Left kidney (tissue), 2 donors: ENCODE data around the gene TP73. TPM values are rescaled to one million over a fixed set of nuclear protein-coding genes. Genes with fewer than 3 reads are reported as not detected.

ENCODE experiments used
- DNase-seq: peaks from one replicate; pipeline ENCODE4 v3.0.0-alpha.2; 2013
- polyA plus RNA-seq: library from polyadenylated mRNA; unstranded; fragments of 120-200 nt; gene quantifications from one replicate; pipeline ENCODE4 v1.2.1, GENCODE V29; 2013; ENCODE audit not compliant: insufficient read length

Gene TP73
- polyA plus RNA-seq, 1 donor = 0.55 TPM

DNA sequence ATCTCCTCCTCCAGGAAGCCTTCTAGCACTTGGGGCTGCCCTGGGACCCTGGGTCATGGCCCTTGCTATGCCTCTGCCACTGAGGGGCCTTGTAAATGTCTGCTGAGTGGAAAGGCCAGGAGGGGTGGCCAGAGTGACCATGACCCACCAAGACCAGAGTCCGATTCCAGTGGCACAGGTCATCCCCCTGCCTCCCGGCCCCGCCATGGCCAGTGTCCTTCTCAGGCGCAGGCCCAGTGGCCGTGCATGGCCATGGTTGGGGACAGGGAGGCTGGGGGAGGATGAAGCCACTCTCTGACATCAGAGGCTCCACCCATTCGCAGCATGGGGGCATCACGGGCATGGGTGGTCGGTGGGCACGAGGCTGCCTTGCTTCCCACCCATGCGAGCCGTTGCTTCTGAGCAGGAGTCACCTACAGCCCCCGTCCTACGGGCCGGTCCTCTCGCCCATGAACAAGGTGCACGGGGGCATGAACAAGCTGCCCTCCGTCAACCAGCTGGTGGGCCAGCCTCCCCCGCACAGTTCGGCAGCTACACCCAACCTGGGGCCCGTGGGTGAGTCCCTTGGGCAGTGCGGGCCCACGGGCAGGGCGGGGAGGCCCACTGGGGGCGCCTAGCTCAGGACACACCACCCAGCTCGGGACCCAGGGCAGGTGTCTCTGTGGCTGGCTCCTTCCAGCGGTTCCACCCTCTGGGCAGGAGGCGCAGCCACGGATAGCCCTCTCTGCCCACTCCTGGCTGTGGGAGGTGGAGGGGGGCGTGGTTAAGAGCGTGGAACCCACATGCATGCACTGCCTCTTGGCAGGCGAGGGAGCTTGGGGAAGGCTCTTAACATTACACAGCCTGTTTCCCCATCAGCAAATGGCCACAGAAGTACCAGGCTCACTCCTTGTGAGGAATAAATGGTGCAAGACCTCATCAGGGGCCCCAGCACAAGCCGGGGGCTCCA, 77.6 kb downstream of the TP73 start:
- no peak for DNase-seq

DNA sequence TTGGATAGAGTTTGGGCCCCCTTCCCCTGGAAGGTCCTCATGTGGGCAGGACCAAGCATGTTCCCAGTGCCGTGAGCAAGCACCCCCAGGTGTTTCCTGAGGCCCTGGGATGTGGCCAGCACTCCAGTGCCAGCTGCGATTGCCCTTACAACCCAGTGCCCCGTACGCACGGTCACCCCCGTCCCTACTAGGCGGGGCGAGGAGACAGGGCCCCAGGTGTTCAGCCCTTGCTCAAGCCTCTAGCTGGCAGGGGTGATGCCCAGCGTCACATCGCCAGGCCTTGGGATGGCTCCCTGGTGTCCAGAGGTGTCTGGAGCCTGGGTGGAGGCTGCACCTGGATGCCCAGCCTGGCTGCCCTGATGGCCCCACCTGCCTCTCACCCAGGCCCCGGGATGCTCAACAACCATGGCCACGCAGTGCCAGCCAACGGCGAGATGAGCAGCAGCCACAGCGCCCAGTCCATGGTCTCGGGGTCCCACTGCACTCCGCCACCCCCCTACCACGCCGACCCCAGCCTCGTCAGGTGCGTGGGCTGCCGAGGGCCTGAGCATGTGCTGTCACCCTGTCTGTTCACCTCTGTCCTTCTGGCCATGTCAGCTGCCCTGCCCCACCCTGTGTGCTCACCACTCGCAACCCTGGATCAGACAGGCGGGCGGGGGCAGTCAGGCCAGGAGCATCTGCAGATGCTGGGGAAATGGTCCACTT, 78.4 kb downstream of the TP73 start:
- DNase-seq = no peak

DNA sequence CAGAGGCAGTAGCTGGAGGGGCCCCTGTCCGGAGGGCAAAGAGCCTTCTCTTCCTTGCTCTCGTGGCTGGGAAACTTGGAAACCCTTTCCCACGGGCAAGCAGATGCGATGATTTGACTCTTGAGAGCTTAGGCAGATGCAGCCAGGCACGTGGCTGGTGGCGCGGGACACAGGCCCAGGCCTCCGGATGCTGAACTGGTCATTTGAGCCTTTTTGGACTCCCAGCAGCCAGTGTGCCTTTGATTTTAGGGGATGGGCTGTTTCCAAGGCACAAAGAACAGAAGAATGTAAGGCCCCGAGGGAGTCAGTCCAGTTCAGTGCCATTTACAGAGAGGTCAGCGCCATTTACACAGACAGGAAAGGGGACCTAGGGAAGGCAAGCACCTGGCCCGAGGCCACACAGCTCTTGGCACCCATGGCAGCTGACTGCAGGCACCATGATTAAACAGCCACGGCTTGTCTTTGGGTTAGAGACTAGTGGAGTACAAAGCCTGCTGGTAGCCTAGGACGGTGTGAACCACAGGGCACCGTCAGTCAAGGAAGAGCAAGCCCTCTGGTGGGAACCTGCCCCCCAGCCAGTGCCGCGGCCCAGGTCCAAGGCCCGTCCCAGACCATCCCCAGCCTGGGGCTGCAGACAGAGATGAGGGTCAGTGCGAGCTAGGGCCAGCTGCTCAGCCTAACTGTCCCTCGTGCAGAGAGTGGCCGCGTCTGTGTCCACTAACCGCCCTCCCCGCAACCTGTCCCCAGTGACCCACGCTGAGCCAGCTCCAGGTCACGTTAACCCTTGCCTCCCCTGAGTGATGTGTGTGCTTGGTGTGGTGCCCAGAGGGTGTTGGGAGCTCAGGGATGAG, 79.5 kb downstream of the TP73 start:
- no peak for DNase-seq

DNA sequence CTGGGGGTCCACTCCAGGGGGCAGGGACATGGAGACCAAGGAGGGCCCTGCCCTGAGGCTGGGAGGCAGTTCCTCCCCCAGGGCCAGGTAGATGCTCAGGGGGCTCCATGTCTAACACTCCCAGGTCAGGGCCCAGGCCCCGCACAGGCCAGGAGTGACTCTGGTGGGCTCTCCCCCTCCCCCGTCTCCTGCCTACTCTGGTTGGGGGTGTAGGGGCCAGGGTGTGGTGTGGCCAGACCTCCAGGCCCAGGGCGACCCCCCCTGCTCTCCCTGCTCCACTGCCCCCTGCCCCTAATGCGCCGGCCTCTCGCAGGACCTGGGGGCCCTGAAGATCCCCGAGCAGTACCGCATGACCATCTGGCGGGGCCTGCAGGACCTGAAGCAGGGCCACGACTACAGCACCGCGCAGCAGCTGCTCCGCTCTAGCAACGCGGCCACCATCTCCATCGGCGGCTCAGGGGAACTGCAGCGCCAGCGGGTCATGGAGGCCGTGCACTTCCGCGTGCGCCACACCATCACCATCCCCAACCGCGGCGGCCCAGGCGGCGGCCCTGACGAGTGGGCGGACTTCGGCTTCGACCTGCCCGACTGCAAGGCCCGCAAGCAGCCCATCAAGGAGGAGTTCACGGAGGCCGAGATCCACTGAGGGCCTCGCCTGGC, 80.2 kb downstream of the TP73 start:
- DNase-seq = no peak

DNA sequence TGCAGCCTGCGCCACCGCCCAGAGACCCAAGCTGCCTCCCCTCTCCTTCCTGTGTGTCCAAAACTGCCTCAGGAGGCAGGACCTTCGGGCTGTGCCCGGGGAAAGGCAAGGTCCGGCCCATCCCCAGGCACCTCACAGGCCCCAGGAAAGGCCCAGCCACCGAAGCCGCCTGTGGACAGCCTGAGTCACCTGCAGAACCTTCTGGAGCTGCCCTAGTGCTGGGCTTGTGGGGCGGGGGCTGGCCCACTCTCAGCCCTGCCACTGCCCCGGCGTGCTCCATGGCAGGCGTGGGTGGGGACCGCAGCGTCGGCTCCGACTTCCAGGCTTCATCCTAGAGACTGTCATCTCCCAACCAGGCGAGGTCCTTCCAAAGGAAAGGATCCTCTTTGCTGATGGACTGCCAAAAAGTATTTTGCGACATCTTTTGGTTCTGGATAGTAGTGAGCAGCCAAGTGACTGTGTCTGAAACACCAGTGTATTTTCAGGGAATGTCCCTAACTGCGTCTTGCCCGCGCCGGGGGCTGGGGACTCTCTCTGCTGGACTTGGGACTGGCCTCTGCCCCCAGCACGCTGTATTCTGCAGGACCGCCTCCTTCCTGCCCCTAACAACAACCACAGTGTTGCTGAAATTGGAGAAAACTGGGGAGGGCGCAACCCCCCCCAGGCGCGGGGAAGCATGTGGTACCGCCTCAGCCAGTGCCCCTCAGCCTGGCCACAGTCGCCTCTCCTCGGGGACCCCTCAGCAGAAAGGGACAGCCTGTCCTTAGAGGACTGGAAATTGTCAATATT, 81.0 kb downstream of the TP73 start:
- DNase-seq = no peak

DNA sequence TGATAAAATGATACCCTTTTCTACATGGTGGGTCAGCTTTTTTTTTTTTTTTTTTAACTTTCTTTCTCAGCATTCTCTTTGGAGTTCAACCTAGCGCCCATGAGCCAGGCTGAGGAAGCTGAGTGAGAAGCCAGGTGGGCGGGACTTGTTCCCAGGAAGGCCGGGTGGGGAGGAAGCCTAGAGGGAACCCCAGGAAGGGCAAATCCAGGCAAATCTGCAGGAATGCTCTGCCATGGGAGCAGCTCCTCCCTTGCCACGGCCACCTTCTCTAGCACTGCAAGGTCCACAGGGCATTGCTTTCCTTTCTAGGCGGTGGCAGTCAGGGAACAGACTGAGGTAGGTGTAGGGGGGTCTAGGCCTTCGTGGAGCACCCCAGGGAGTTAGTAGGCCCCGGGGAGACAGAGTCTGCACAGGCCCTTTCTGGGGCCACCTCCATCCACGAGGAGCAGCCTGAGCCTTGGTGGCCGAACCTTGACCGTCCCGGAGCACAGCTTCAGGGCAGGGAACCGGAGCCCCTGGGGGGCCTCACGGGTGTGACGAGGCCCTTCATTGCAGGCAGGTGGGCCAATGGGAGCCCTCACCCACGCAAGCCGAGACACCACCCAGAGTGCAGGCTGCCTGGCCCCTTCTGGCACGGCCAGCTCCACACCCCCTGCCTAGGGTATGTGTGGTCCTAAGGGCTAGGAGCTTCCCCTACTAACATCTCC, 81.7 kb downstream of the TP73 start:
- DNase-seq = no peak

DNA sequence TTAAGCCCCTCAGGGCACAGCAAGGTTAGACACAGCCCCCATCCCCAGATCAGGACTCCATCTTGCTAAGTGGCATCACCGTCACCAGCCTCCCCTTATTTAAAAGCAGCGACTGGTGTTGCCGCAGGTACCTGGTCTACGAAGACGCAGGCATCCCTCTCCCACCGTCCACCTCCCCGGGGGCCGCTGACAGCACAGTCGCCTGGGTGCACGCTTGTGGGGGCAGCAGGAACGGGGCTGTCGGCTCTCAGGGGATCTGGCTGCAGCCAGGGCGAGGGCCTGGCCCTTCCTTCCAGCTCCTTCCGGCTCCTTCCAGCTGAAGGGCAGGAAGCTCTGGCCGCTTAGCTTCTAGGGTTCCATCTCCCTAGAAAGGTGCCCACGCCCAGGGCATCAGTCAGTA, 82.3 kb downstream of the TP73 start:
- no peak for DNase-seq

DNA sequence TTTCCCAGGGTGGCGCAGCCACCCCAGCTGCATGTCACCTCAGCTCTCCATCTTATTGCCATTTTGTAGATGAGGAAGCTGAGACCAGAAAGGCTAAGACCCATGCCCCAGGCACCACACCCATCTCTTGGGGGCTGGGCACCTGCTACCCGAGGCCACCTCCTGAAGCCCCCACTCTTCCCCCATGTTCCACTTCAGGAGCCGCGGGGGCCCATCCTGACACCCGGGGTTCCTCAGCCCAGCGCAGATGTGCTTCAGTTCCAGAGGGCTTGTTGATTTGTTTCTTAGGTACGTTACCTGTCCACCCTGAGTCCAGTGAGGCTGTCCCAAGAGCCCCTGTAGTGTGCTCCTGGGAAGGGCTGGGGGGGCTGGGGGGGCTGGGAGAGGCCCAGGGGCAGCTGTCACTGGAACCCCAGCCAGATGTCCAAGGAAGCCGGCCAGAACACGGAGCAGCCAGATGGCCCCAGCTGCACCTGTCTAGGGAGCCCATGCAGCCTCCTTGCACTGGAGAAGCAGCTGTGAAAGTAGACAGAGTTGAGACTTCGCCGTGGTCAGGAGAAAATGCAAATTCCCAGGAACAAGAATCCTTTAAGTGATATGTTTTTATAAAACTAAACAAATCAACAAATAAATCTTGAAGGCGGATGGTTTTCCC, 82.8 kb downstream of the TP73 start:
- DNase-seq = no peak

DNA sequence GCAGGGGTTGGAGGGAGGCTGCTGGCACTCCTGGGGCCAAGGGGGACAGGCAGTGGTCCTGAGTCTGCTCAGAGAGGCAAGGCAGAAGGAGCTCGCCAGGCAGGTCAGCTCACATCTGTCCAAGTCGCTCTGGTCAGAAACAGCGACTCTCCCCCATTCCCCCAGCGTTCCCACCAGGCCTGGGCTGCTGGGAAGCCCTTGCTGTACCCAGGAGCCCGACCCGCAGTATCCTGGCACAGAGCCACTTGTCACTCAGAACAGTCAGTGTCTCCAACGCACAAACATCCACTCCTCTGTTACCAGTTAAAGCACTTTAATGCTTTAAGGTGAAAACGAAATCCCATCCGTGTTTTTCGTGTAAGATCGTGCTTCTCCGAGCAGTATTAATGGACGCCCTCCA, 83.4 kb downstream of the TP73 start:
- DNase-seq = no peak

DNA sequence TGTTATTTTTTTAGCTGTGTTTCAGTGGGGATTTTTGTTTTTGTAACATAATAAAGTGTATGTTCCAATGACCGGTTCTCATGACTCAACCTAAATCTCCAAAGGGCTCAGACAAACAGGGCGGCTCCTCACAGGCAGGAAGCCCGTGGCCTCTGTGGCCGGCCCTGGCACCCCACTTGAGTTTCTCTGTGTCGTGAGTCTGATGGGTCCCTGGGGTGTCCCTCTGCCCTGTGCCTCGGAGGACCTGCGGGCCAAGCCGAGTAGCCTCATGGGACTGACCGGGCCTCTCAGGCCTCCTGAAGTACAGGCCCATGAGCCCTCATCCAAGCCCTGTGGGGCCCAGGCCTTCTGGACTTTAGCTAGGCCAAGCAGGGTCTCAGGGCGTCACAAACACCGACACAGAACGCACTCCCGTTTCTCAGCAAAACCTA, 83.8 kb downstream of the TP73 start:
- DNase-seq = no peak

DNA sequence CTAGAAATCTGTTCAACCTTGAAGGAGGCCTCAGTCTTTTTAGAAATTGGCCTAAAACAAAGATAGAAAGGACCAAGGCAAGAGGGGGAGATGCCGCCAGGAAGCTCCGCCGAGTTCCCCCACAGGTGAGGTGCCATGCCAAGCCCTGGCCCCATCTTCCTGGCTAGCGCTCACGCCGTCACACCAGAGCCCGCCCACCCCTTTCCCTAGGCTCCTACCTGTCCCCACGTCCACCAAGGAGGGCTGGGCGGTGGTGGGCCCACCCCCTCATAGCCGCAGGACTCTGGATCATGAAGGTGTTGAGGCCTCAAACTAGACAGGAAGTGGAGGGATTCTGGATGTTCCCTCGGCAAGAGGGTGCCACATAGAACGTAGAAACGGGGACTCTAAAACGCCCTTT, 84.4 kb downstream of the TP73 start:
- no peak for DNase-seq

DNA sequence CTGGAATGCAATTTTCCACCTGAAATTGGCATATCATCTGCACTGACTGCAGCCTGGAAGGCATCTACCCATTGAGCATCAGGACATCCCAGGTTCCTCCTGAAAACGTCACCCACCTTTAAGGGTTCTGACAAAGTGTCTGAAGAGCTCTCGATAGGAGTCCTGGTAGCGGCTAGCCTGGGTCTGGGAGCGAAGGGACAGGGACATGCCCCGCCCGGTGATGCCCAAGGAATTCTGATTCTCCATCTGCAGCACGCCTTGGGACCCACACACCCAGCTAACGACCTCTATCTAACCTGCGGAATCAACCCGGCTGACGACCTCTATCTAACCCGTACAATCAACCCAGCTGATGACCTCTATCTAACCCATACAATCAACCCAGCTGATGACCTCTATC, 86.6 kb downstream of the TP73 start:
- no peak for DNase-seq

DNA sequence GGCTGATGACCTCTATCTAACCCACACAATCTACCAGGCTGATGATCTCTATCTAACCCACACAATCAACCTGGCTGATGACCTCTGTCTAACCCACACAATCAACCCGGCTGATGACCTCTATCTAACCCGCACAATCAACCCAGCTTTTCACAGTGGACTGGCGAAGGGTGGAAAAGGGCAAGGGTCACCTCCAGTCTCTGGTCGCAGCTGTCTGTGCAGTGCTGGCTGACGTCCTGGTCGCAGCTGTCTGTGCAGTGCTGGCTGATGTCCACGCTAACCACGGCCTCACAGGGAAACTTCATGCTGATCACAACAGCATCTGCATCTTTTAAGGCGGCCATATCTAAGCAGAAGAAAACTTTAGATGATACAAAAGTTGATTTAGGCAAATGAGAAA, 87.7 kb downstream of the TP73 start:
- no peak for DNase-seq

DNA sequence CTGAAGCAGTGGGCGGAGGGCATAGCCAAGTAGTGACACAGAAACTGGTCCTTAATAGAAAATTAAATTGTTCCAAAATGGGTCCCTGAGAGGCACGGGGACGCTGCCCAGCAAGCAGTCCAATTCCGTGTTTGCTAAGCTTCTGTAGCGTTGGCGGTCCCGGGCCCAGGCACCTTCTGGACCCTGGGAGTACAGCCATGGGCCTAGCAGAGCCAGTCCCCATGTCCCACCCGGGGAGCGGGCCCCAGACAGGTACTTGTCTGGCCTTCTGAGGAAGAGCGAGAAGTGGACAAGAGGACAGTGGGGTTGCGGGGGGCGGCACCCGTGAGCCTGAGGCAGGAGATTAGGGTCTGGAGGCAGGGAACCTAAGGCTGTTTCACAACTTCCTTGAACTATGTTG, 88.4 kb downstream of the TP73 start:
- DNase-seq = no peak

DNA sequence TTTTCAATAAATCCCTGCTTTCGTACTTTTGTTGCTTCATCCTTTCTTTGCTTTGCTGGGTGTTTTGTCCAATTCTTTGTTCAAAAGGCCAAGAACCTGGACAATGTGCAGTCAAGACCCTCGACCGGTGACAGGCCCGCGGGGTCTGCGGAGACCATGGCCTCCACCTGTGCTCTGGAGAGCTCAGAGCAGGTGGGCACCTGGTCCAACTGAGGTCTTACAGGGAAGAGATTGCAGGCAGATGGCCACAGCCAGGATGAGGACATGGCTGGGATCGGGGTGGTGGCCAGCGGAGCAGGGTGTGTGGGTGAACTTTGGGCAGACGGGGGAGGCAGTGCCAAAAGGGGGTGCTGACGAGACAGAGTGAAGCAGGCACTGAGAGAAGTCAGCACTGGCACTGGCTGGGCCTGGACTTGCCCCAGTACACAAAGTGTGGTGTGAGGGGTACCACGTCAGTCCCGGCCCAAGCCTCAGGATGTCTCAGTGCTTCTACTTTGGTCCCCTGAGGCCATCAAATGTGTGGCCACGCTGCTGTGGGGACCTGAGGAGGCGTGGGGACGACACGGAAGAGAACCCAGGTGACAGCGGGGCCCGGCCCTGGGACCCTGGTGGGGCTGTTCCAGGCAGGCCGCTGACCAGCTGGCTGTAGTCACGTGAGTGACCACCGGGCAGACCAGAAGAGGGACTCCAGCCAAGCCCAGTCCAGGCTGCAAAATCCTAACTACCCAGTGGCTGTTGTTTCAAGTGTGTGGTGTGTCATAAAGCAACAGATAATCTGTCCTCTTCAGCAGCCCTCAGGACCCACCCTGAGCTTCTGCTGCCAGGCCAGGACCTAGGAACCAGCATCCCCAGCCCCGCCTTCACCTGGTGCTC, 89.5 kb downstream of the TP73 start:
- no peak for DNase-seq

DNA sequence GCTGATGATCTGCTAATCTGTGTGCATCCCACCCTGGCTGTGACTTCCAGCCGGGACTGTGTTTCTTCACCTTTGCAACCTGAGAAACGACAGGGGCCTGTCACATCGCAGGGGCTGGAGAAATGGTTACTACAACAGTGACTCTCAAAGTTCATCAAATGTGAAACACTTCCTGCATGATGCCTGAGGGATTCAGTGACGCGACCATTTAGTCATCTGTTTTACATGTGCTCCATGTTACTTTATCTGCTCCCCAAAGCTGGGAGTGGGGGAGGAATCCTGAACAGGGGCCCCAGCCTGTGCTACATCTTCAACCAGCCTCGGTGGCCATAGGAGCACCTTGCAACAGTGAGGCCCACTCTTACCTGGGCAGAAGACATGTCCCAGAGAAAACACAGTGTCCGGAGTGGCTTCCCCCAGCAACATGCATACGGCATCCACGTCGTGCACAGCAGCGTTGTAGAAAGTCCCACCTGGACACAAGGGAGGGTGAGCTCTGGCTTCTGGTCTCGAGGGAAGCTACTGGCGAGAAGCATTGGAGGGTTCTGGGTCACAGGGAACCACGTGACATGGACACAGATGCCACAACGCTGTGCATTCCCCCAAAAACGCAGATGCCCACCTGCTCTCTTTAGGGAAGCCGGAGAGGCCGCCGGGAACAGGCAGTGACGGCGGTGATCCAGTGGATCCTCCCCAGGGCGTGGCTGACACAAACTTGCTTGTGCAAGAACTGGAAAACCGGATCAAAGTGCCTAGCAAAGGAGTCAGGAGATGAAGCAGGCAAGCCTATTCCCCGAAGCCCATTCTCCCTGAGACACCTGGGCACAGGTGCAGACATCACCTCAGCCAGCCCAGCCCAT, 90.4 kb downstream of the TP73 start:
- DNase-seq = no peak

DNA sequence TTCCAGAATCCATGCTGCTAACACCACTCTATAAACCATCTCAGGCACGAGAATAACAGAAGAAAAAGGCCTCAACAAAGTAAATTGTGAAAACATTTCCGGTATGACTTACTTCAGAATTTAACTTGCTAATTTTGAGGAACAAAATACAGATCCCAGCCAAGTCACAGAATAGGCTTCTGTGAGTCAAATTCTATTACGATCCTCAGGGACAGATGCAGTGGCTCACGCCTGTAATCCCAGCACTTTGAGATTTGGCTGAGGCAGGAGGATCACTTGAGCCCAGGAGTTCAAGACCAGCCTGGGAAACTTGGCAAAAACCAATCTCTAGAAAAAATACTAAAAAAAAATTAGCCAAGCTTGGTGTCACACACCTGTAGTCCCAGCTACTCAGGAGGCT, 91.1 kb downstream of the TP73 start:
- DNase-seq = no peak

DNA sequence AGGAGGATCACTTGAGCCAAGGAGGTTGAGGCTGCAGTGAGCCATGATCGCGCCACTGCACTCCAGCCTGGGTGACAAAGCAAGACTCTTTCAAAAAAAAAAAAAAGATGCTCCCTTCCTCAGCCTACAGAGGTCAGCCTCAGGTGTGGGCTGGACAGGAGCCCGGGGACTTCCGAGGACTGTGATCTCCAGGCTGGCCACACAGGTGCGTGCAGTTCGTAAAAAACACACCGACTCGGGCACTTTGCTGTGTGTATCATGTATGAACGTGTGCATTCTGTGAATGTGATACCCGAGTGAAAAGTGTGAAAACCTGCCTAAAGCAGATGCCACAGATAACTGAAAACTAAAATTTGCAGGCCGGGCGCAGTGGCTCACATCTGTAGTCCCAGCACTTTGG, 91.5 kb downstream of the TP73 start:
- DNase-seq = no peak
